22Rv1 (cell line): ENCODE results near the gene FMN1.

ENCODE experiments used
- CTCF ChIP-seq: fragments of 450-650 bp; IDR thresholded peaks from 2 replicates; pipeline ENCODE4 v1.5.1; 2017; ENCODE audit warnings: mild to moderate bottlenecking
- ZFX ChIP-seq: fragments of 450-650 bp; IDR thresholded peaks from 2 replicates; pipeline ENCODE4 v1.6.1; 2017; ENCODE audit warnings: antibody characterized with exemption, borderline replicate concordance

- TF ChIP-seq CTCF (no peak), ZFX (no peak)
Observed at GRCh38 chr15:33080006-33080405, 114.5 kb downstream of the FMN1 start.
